Mucosa of rectum (tissue), 2 donors: Measurements from ENCODE around the gene LMX1B.
"Not testable (repeated sequence)": the region's sequence is repeated elsewhere in the genome, so short reads cannot be mapped to it uniquely, and the experiment has no call there.

ENCODE experiments used
- H3K27ac ChIP-seq, 2 donors: one replicate each; pipeline ENCODE4 v1.7.0; 2013; ENCODE audit warnings: inconsistent platforms in 2 of 2, low read depth in 2 of 2, low read length in 2 of 2
- H3K27me3 ChIP-seq, 2 donors: one replicate each; pipeline ENCODE4 v1.7.0; 2013; ENCODE audit warnings: low read length in 2 of 2; ENCODE audit not compliant: control insufficient read depth in 2 of 2, insufficient read depth in 2 of 2
- H3K36me3 ChIP-seq, 2 donors: one replicate each; pipeline ENCODE4 v1.7.0; 2013; ENCODE audit warnings: low read length in 2 of 2; ENCODE audit not compliant: control insufficient read depth in 2 of 2, insufficient read depth in 2 of 2
- H3K4me1 ChIP-seq, 2 donors: one replicate each; pipeline ENCODE4 v1.7.0; 2013; ENCODE audit warnings: low read length in 2 of 2, mild to moderate bottlenecking in 1 of 2; ENCODE audit not compliant: control insufficient read depth in 2 of 2, insufficient read depth in 2 of 2
- H3K4me3 ChIP-seq, 2 donors: one replicate each; pipeline ENCODE4 v1.7.0; 2013; ENCODE audit warnings: low read length in 2 of 2
- H3K9ac ChIP-seq, 2 donors: one replicate each; pipeline ENCODE4 v1.7.0; 2013; ENCODE audit warnings: low read length in 2 of 2, low read depth in 1 of 2, mild to moderate bottlenecking in 1 of 2
- H3K9me3 ChIP-seq, 2 donors: one replicate each; pipeline ENCODE4 v1.7.0; 2013; ENCODE audit warnings: low read length in 2 of 2; ENCODE audit not compliant: control insufficient read depth in 2 of 2
- donor health status: healthy.
- donor health status: Normal muscosa, but diverticular disease.

LMX1B gene

GRCh38 chr9:126613651-126614050 is at the start of gene LMX1B:
TSS of gene LMX1B (plus strand) at chr9:126613928. CDS start at chr9:126614450, 522 bp downstream.
- H3K36me3 ChIP-seq = no peaks in the 10 kb centered on the region
- no peak within 1 kb of the TSS for H3K4me3 ChIP-seq
- no peak within 1 kb of the TSS for H3K27ac ChIP-seq
- H3K9me3 ChIP-seq = no peaks in the 10 kb centered on the region
- H3K4me1 ChIP-seq = peaks cover 15 to 17% of the 10 kb centered on the region in 2 donors
- peaks cover 60 to 83% of the 10 kb centered on the region in 2 donors for H3K27me3 ChIP-seq
- no peak within 1 kb of the TSS for H3K9ac ChIP-seq

- no peak overlapping the region for H3K9ac ChIP-seq
- H3K4me3 ChIP-seq = no peak overlapping the region
- H3K27ac ChIP-seq = no peak overlapping the region
- no peaks in the 10 kb centered on the region for H3K4me1 ChIP-seq
- peaks cover 20 to 34% of the 10 kb centered on the region in 2 donors for H3K27me3 ChIP-seq
- no peaks in the 10 kb centered on the region for H3K9me3 ChIP-seq
- H3K36me3 ChIP-seq = no peaks in the 10 kb centered on the region
These were observed 49.6 kb upstream of the LMX1B start for GRCh38 chr9:126564128-126564527.

- Histone ChIP-seq H3K9me3 (no peaks in the 10 kb centered on the region), H3K27ac (no peak overlapping the region), H3K36me3 (no peaks in the 10 kb centered on the region), H3K9ac (no peak overlapping the region), H3K4me3 (no peak overlapping the region), H3K27me3 (peaks cover 20 to 30% of the 10 kb centered on the region in 2 donors), H3K4me1 (peaks cover 0 to 3% of the 10 kb centered on the region in 2 donors)
These were observed 49.0 kb upstream of the LMX1B start for GRCh38 chr9:126564716-126565115.

GRCh38 chr9:126565336-126566128 is 48.2 kb upstream of the LMX1B start:
- Histone ChIP-seq H3K9ac (no peak overlapping the region), H3K36me3 (no peaks in the 10 kb centered on the region), H3K4me3 (no peak overlapping the region), H3K4me1 (peaks cover 0 to 3% of the 10 kb centered on the region in 2 donors), H3K27me3 (peaks cover 20 to 26% of the 10 kb centered on the region in 2 donors), H3K9me3 (no peaks in the 10 kb centered on the region), H3K27ac (no peak overlapping the region)

- H3K27me3 ChIP-seq = peaks cover 4 to 9% of the 10 kb centered on the region in 2 donors
- H3K9ac ChIP-seq = no peak overlapping the region
- H3K9me3 ChIP-seq = no peaks in the 10 kb centered on the region
- H3K36me3 ChIP-seq = no peaks in the 10 kb centered on the region
- H3K4me1 ChIP-seq = peaks cover 0 to 3% of the 10 kb centered on the region in 2 donors
- no peak overlapping the region for H3K27ac ChIP-seq
- H3K4me3 ChIP-seq = no peak overlapping the region
These were observed 44.7 kb upstream of the LMX1B start for GRCh38 chr9:126569036-126569435.

- Histone ChIP-seq H3K9ac (no peak overlapping the region), H3K4me1 (no peaks in the 10 kb centered on the region), H3K27me3 (peaks cover 10 to 11% of the 10 kb centered on the region in 2 donors), H3K4me3 (no peak overlapping the region), H3K9me3 (peaks cover 0 to 1% of the 10 kb centered on the region in 2 donors), H3K36me3 (no peaks in the 10 kb centered on the region), H3K27ac (no peak overlapping the region)
These were observed 35.7 kb upstream of the LMX1B start for GRCh38 chr9:126578029-126578428.

GRCh38 chr9:126580319-126580718 is 33.4 kb upstream of the LMX1B start:
- H3K27ac ChIP-seq, H3K9ac ChIP-seq, H3K36me3 ChIP-seq, H3K4me3 ChIP-seq, H3K4me1 ChIP-seq, H3K9me3 ChIP-seq: not testable (repeated sequence)
- peaks cover 14 to 15% of the 10 kb centered on the region in 2 donors for H3K27me3 ChIP-seq

- Histone ChIP-seq H3K4me1 (no peaks in the 10 kb centered on the region), H3K9ac (no peak overlapping the region), H3K9me3 (no peaks in the 10 kb centered on the region), H3K27me3 (peaks cover 21 to 22% of the 10 kb centered on the region in 2 donors), H3K36me3 (no peaks in the 10 kb centered on the region), H3K27ac (no peak overlapping the region), H3K4me3 (no peak overlapping the region)
These were observed 31.8 kb upstream of the LMX1B start for GRCh38 chr9:126581893-126582292.

- Histone ChIP-seq H3K27me3 (peaks cover 21 to 22% of the 10 kb centered on the region in 2 donors), H3K9ac (no peak overlapping the region), H3K36me3 (no peaks in the 10 kb centered on the region), H3K4me3 (no peak overlapping the region), H3K27ac (no peak overlapping the region), H3K9me3 (no peaks in the 10 kb centered on the region), H3K4me1 (peaks cover 0 to 4% of the 10 kb centered on the region in 2 donors)
These were observed 31.3 kb upstream of the LMX1B start for GRCh38 chr9:126582427-126582826.

- peaks cover 0 to 4% of the 10 kb centered on the region in 2 donors for H3K4me1 ChIP-seq
- no peak overlapping the region for H3K4me3 ChIP-seq
- peaks cover 21 to 22% of the 10 kb centered on the region in 2 donors for H3K27me3 ChIP-seq
- H3K27ac ChIP-seq = no peak overlapping the region
- no peak overlapping the region for H3K9ac ChIP-seq
- no peaks in the 10 kb centered on the region for H3K36me3 ChIP-seq
- no peaks in the 10 kb centered on the region for H3K9me3 ChIP-seq
These were observed 30.5 kb upstream of the LMX1B start for GRCh38 chr9:126583144-126583760.
